ENCODE data around the gene TUBB2B.

TUBB2B gene

DNA sequence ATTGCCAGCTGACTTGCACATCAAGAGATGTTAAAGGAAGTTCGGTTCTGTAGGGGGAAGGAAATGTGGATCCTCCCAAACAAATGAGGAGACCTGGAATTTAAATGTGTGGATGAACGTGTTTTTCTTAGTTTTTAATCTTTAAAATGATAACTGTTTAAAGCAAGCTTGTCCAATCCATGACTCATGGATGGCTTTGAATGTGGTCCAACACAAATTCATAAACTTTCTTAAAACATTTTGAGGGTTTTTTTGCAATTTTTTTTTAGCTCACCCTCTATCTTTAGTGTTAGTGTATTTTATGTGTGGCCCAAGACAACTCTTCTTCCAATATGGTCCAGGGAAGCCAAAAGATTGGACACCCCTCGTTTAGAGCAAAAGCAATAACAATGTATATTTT is 12.6 kb downstream of the TUBB2B start:
- no peaks in the 10 kb centered on the region for H3K9me3 ChIP-seq (ENCODE audit: severe bottlenecking)
- H3K27me3 ChIP-seq (ENCODE audit: insufficient read depth, low read depth, severe bottlenecking) = no peaks in the 10 kb centered on the region

DNA sequence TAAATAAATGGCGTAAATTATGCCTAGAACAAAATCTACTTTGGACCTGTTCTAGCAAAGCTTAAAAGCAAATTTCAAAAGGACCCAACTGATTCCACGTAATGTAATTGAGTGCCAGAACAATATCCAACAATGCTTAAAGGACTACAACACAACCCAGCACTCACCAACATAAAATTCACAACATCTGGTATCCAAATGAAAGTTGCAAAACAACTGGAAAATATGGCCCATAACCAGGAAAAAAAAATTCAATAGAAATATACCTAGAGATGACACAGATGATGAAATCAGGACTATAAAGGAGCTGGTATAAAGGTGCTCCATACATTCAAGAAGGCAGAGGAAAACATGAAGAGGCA is 14.1 kb downstream of the TUBB2B start:
- H3K9me3 ChIP-seq (ENCODE audit: severe bottlenecking) = no peaks in the 10 kb centered on the region
- H3K4me3 ChIP-seq (ENCODE audit: low read depth, low read length) = no peak overlapping the region
- no peak overlapping the region for H3K27ac ChIP-seq
- TF ChIP-seq, protein P1, sequence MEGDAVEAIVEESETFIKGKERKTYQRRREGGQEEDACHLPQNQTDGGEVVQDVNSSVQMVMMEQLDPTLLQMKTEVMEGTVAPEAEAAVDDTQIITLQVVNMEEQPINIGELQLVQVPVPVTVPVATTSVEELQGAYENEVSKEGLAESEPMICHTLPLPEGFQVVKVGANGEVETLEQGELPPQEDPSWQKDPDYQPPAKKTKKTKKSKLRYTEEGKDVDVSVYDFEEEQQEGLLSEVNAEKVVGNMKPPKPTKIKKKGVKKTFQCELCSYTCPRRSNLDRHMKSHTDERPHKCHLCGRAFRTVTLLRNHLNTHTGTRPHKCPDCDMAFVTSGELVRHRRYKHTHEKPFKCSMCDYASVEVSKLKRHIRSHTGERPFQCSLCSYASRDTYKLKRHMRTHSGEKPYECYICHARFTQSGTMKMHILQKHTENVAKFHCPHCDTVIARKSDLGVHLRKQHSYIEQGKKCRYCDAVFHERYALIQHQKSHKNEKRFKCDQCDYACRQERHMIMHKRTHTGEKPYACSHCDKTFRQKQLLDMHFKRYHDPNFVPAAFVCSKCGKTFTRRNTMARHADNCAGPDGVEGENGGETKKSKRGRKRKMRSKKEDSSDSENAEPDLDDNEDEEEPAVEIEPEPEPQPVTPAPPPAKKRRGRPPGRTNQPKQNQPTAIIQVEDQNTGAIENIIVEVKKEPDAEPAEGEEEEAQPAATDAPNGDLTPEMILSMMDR (IDR thresholded peaks at IDR 0.05; ENCODE audit: low read depth, low read length) = no peak
- no peak for DNase-seq
- H3K27me3 ChIP-seq (ENCODE audit: insufficient read depth, low read depth, severe bottlenecking) = no peaks in the 10 kb centered on the region
- H3K36me3 ChIP-seq = no peaks in the 10 kb centered on the region

More for the DNA sequence above, 12.6 kb downstream of the TUBB2B start:
- Histone ChIP-seq H3K36me3 (no peaks in the 10 kb centered on the region), H3K27ac (no peak overlapping the region), H3K4me3 (ENCODE audit: low read depth, low read length) (no peak overlapping the region)
- DNase-seq = no peak
- TF ChIP-seq, protein P1 (IDR thresholded peaks at IDR 0.05; ENCODE audit: low read depth, low read length) = no peak

DNA sequence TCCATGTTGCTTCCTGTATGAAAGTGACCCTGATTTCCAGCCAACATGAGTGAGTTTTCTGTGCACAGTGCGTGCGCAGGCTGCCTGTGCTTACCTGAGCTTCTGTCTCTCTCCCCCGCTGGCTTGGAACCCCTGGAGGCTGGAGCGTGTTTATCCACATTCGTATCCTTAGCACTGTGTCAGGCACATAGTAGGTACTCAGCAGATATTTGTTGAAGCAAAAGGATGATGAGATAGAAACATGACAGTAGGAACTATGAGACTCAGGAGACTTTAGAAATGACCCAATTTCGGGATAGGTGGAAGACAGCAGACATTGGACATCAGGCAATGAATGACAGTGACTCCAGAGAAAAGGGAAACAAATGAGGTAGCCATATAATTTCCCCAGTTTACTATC is 15.2 kb downstream of the TUBB2B start:
- Histone ChIP-seq H3K27me3 (ENCODE audit: insufficient read depth, low read depth, severe bottlenecking) (no peaks in the 10 kb centered on the region), H3K36me3 (no peaks in the 10 kb centered on the region), H3K4me3 (ENCODE audit: low read depth, low read length) (no peak overlapping the region), H3K27ac (no peak overlapping the region), H3K9me3 (ENCODE audit: severe bottlenecking) (no peaks in the 10 kb centered on the region)
- no peak for DNase-seq
- TF ChIP-seq, protein P1 (IDR thresholded peaks at IDR 0.05; ENCODE audit: low read depth, low read length) = no peak

DNA sequence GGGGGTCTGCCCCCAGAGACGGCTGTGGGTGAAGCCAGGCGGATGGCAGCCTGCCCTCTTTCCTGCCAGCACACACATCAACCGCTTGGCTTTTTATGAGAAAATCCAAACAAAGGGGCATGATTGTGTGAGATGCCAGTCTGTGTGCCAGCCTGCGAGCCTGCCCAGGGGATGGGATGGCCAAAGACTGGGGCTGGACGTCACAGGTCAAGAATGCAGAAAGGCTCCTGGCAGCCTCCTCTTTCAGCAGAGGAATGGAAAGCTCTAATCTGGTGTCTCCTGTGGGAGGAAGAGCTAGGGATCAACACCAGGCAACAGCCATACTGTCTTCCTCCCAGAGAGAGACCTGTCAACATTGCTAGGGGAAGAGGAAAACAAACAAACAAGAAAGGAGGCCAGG is 15.8 kb downstream of the TUBB2B start:
- no peaks in the 10 kb centered on the region for H3K36me3 ChIP-seq
- H3K27me3 ChIP-seq (ENCODE audit: insufficient read depth, low read depth, severe bottlenecking) = no peaks in the 10 kb centered on the region
- no peak for DNase-seq

DNA sequence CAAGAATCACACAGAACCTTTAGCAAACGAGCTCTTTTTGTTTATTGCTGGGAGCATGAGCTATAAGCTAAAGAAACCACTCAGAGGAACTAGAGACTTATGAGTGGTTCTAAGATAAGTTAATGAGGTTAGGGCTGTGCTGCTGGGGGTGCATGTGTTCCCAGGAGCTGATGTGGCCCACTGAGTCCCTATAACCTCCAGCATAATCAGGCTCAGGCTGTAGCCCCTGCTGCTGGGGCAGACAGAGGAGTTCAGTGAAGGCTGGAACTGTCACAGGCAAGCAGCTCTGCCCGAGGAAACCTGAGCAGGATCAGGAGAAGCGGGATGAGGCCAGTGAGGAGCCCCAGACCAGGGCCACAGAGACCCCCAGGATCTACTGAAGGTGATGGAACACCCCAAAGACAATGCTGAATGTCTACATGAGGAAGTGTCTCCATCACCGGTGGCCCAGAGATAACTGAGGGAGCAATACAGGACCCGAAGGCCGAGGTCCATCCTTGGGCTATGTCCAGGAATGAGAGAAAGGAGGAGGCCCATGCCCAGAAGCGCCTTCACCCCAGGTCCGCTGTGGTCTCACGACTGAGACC is 17.3 kb downstream of the TUBB2B start:
- TF ChIP-seq, protein P1 (IDR thresholded peaks at IDR 0.05; ENCODE audit: low read depth, low read length) = no peak
- no peaks in the 10 kb centered on the region for H3K27me3 ChIP-seq (ENCODE audit: insufficient read depth, low read depth, severe bottlenecking)
- no peak overlapping the region for H3K4me3 ChIP-seq (ENCODE audit: low read depth, low read length)
- no peak for DNase-seq
- no peak overlapping the region for H3K27ac ChIP-seq
- no peaks in the 10 kb centered on the region for H3K36me3 ChIP-seq
- no peaks in the 10 kb centered on the region for H3K9me3 ChIP-seq (ENCODE audit: severe bottlenecking)

More for the DNA sequence above, 15.8 kb downstream of the TUBB2B start:
- H3K9me3 ChIP-seq (ENCODE audit: severe bottlenecking) = no peaks in the 10 kb centered on the region
- TF ChIP-seq, protein P1 (IDR thresholded peaks at IDR 0.05; ENCODE audit: low read depth, low read length) = no peak
- no peak overlapping the region for H3K27ac ChIP-seq
- H3K4me3 ChIP-seq (ENCODE audit: low read depth, low read length) = no peak overlapping the region
